Common myeloid progenitor, CD34-positive (primary cell): ENCODE results near the gene ICA1.

Experiments used
- CTCF ChIA-PET: fragments of 350-600 bp; sonication (Branson Sonifier 250); formaldehyde crosslinking; loops from one replicate; lab custom pipeline; 2021; ENCODE audit warnings: antibody characterized with exemption; lab: Charles Lee
- POLR2A ChIA-PET: fragments of 350-600 bp; sonication (Branson Sonifier 250); formaldehyde crosslinking; loops from one replicate; lab custom pipeline; 2021; ENCODE audit warnings: antibody characterized with exemption; lab: Charles Lee
- DNase-seq, 3 donors: peaks; one replicate each; pipeline versions ENCODE4 v3.0.0 to v3.0.0-alpha.2; 2013
- H3K27ac ChIP-seq, 2 experiments: 1 replicate in 1 of 2; 2 replicates in 1 of 2; pipeline ENCODE4 v1.7.0; 2013; ENCODE audit warnings: inconsistent platforms in 2 of 2, low read length in 2 of 2, mild to moderate bottlenecking in 2 of 2, low read depth in 1 of 2, moderate library complexity in 1 of 2; ENCODE audit not compliant: severe bottlenecking in 2 of 2, insufficient read depth in 1 of 2, poor library complexity in 1 of 2
- H3K27me3 ChIP-seq, 5 experiments: replicated peaks in 2 of 5; 1 replicate in 3 of 5; 2 replicates in 2 of 5; pipeline versions ENCODE4 v1.6.1 to v1.7.0; 2013; ENCODE audit warnings: low read length in 4 of 5, mild to moderate bottlenecking in 2 of 5, moderate library complexity in 2 of 5, inconsistent platforms in 1 of 5; ENCODE audit not compliant: insufficient read depth in 5 of 5, control insufficient read depth in 4 of 5
- H3K36me3 ChIP-seq, 4 experiments: 1 replicate in 2 of 4; 2 replicates in 2 of 4; pipeline versions ENCODE4 v1.6.1 to v1.7.0; 2013; ENCODE audit warnings: low read length in 3 of 4, control low read depth in 1 of 4, mild to moderate bottlenecking in 1 of 4; ENCODE audit not compliant: control insufficient read depth in 4 of 4, insufficient read depth in 4 of 4
- H3K4me1 ChIP-seq, 4 experiments: 1 replicate in 3 of 4; 2 replicates in 1 of 4; pipeline versions ENCODE4 v1.6.1 to v1.7.1; 2013; ENCODE audit warnings: low read length in 3 of 4, mild to moderate bottlenecking in 3 of 4, control low read depth in 1 of 4, inconsistent platforms in 1 of 4, moderate library complexity in 1 of 4; ENCODE audit not compliant: control insufficient read depth in 4 of 4, insufficient read depth in 4 of 4; ENCODE audit errors: control extremely low read depth in 1 of 4
- H3K4me3 ChIP-seq, 7 experiments: 1 replicate in 4 of 7; 2 replicates in 3 of 7; pipeline versions ENCODE4 v1.5.1 to v1.7.0; 2013; ENCODE audit warnings: mild to moderate bottlenecking in 7 of 7, low read length in 6 of 7, moderate library complexity in 6 of 7, inconsistent platforms in 2 of 7, low read depth in 2 of 7, control low read depth in 1 of 7; ENCODE audit not compliant: insufficient read depth in 4 of 7, control insufficient read depth in 1 of 7; ENCODE audit errors: extremely low read depth in 1 of 7
- H3K9me3 ChIP-seq, 5 experiments: 1 replicate in 4 of 5; 2 replicates in 1 of 5; pipeline versions ENCODE4 v1.6.1 to v1.7.1; 2013; ENCODE audit warnings: low read length in 4 of 5, mild to moderate bottlenecking in 2 of 5, inconsistent platforms in 1 of 5, low read depth in 1 of 5, moderate library complexity in 1 of 5; ENCODE audit not compliant: control insufficient read depth in 4 of 5, insufficient read depth in 2 of 5; ENCODE audit errors: control extremely low read depth in 1 of 5
- WGBS: methylation state at CpG from one replicate; pipeline ENCODE4 v1.1.5; 2013; ENCODE audit not compliant: insufficient coverage; 5-methylcytosine and 5-hydroxymethylcytosine counted together

Gene ICA1

GRCh38 chr7:8255680-8256655 is 6.0 kb downstream of the ICA1 start:
- 98% methylated on average over 6 of the region's 6 CpGs for WGBS
- peaks cover 0 to 5% (median 0%) of the 10 kb centered on the region in 5 experiments for H3K9me3 ChIP-seq
- H3K27me3 ChIP-seq, result no peaks in the 10 kb centered on the region
- ChIA-PET CTCF (interaction anchor here (0.6 to 2.4 kb wide), 2 partner anchors 40 to 58 kb away, joined by 3 to 7 read pairs; no protein-coding TSS in a partner anchor), POLR2A (interaction anchor here (0.6 kb wide), 1 partner anchor 336 kb away, joined by 4 read pairs; no protein-coding TSS in a partner anchor)
- peaks cover 0 to 7% (median 2%) of the 10 kb centered on the region in 4 experiments for H3K36me3 ChIP-seq
- H3K27ac ChIP-seq, result no peak overlapping the region
- DNase-seq, result no peak
- no peak overlapping the region for H3K4me3 ChIP-seq
- peaks cover 5 to 13% (median 8%) of the 10 kb centered on the region in 4 experiments for H3K4me1 ChIP-seq

- ChIA-PET CTCF (interaction anchor here (2.4 kb wide), 1 partner anchor 41 kb away, joined by 7 read pairs; no protein-coding TSS in a partner anchor), POLR2A (no interaction called here)
- DNase-seq, result no peak
- Histone ChIP-seq H3K27ac (no peak overlapping the region), H3K4me3 (no peak overlapping the region), H3K36me3 (peaks cover 0 to 7% (median 3%) of the 10 kb centered on the region in 4 experiments), H3K27me3 (no peaks in the 10 kb centered on the region), H3K4me1 (peaks cover 0 to 7% (median under 1%) of the 10 kb centered on the region in 4 experiments), H3K9me3 (peaks cover 0 to 5% (median 0%) of the 10 kb centered on the region in 5 experiments)
- WGBS, result 100% methylated on average over 3 of the region's 3 CpGs
Measured at GRCh38 chr7:8254667-8255066, 7.3 kb downstream of the ICA1 start.

GRCh38 chr7:8254215-8254614 is 7.8 kb downstream of the ICA1 start:
- H3K36me3 ChIP-seq, result peaks cover 0 to 7% (median 3%) of the 10 kb centered on the region in 4 experiments
- H3K27me3 ChIP-seq, result no peaks in the 10 kb centered on the region
- WGBS, result no CpG with 5 or more reads among the region's 3 CpGs
- H3K4me3 ChIP-seq, result no peak overlapping the region
- H3K27ac ChIP-seq, result no peak overlapping the region
- POLR2A ChIA-PET, result no interaction called here
- H3K9me3 ChIP-seq, result peaks cover 0 to 5% (median 0%) of the 10 kb centered on the region in 5 experiments
- CTCF ChIA-PET, result interaction anchor here (2.4 kb wide), 1 partner anchor 42 kb away, joined by 7 read pairs; no protein-coding TSS in a partner anchor
- H3K4me1 ChIP-seq, result peaks cover 0 to 9% (median 1%) of the 10 kb centered on the region in 4 experiments
- DNase-seq, result no peak

- ChIA-PET POLR2A (interaction anchor here (0.5 kb wide), 1 partner anchor 17 kb away, joined by 7 read pairs; no protein-coding TSS in a partner anchor), CTCF (interaction anchor here (1.2 to 1.3 kb wide), 2 partner anchors 9 to 45 kb away, joined by 4 read pairs; no protein-coding TSS in a partner anchor)
- Histone ChIP-seq H3K27ac (no peak overlapping the region), H3K4me3 (no peak overlapping the region), H3K36me3 (peaks cover 0 to 4% (median 0%) of the 10 kb centered on the region in 4 experiments), H3K4me1 (peaks cover 0 to 12% (median 4%) of the 10 kb centered on the region in 4 experiments), H3K27me3 (no peaks in the 10 kb centered on the region), H3K9me3 (peaks cover 0 to 1% (median 0%) of the 10 kb centered on the region in 5 experiments)
- DNase-seq, result no peak
- no CpG with 5 or more reads among the region's 1 CpG for WGBS
Measured at GRCh38 chr7:8251195-8251594, 10.8 kb downstream of the ICA1 start.

GRCh38 chr7:8250547-8250946 is 11.4 kb downstream of the ICA1 start:
- 89% methylated on average over 1 of the region's 1 CpG for WGBS
- H3K9me3 ChIP-seq, result no peaks in the 10 kb centered on the region
- no peak overlapping the region for H3K27ac ChIP-seq
- no peak overlapping the region for H3K4me3 ChIP-seq
- CTCF ChIA-PET, result interaction anchor here (1.2 kb wide), 1 partner anchor 45 kb away, joined by 4 read pairs; no protein-coding TSS in a partner anchor
- H3K36me3 ChIP-seq, result peaks cover 0 to 3% (median 0%) of the 10 kb centered on the region in 4 experiments
- peaks cover 0 to 12% (median 4%) of the 10 kb centered on the region in 4 experiments for H3K4me1 ChIP-seq
- POLR2A ChIA-PET, result no interaction called here
- DNase-seq, result no peak
- no peaks in the 10 kb centered on the region for H3K27me3 ChIP-seq

GRCh38 chr7:8249121-8249520 is 12.8 kb downstream of the ICA1 start:
- no peak overlapping the region for H3K27ac ChIP-seq
- CTCF ChIA-PET, result no interaction called here
- H3K4me1 ChIP-seq, result peaks cover 0 to 12% (median 4%) of the 10 kb centered on the region in 4 experiments
- H3K9me3 ChIP-seq, result peaks cover 0 to 2% (median 0%) of the 10 kb centered on the region in 5 experiments
- POLR2A ChIA-PET, result no interaction called here
- H3K4me3 ChIP-seq, result peak overlapping the region in 1 of 7 experiments; percentile 48
- peaks cover 0 to 3% (median 0%) of the 10 kb centered on the region in 4 experiments for H3K36me3 ChIP-seq
- DNase-seq, result peak in 2 of 3 donors; percentile 53 to 64
- 72% methylated on average over 4 of the region's 4 CpGs for WGBS
- no peaks in the 10 kb centered on the region for H3K27me3 ChIP-seq
